Mucosa of descending colon (tissue), 3 donors: ENCODE results near the gene GATAD2B. TPM values are rescaled to one million over a fixed set of nuclear protein-coding genes. Genes with fewer than 3 reads are reported as not detected.

ENCODE experiments used
- ATAC-seq: fragments of 200-7000 bp; cut with Tn5 transposase; one replicate; pipeline ENCODE4 v1.9.1; 2020; ENCODE audit warnings: mild to moderate bottlenecking, moderate library complexity
- DNase-seq, 3 donors: peaks; one replicate each; pipeline ENCODE4 v3.0.0-alpha.2; 2020
- H3K36me3 ChIP-seq: fragments of 200-600 bp; one replicate; pipeline ENCODE4 v1.8.0; 2021; ENCODE audit warnings: low read depth, mild to moderate bottlenecking
- H3K4me1 ChIP-seq: fragments of 200-600 bp; one replicate; pipeline ENCODE4 v1.8.0; 2021; ENCODE audit warnings: low read depth, mild to moderate bottlenecking
- H3K4me3 ChIP-seq: fragments of 200-600 bp; one replicate; pipeline ENCODE4 v1.8.0; 2021; ENCODE audit warnings: mild to moderate bottlenecking
- H3K9me3 ChIP-seq: fragments of 200-600 bp; one replicate; pipeline ENCODE4 v1.8.0; 2021; ENCODE audit warnings: mild to moderate bottlenecking
- CTCF ChIP-seq: fragments of 200-600 bp; IDR thresholded peaks from one replicate; pipeline ENCODE4 v1.8.0; 2022; ENCODE audit warnings: antibody characterized with exemption, mild to moderate bottlenecking
- intact Hi-C, 2 donors: fragments of 100-400 bp; cut with DNase I in 1 of 2; cut with micrococcal nuclease in 1 of 2; formaldehyde crosslinking; loops; one replicate each; pipeline versions ENCODE4 v1.11.0 to v1.11.1; 2022; cut with DNase I, micrococcal nuclease
- total RNA-seq, 3 donors: library from RNA; stranded (reverse); fragmentation: NEBNext Ultra II Directional in 2 of 3; extraction: Animal tissue kit (Norgen Biotek cat#: 25700) in 2 of 3; gene quantifications; one replicate each; pipeline versions ENCODE4 v1.2.1 to v1.2.4, GENCODE V29; 2021 to 2023
- donor health status: DM: no; HTN: no; CAD: no; lungs with moderate emphysema.
- donor health status: DM: no; HTN: no; CAD: no.
- donor health status: DM: no; HTN: yes; CAD: no.

The GATAD2B gene
- total RNA-seq, 3 donors from 2014 or later = 34.4 to 64.8 (median 36.3) TPM

GRCh38 chr1:153957744-153958110 is 35.0 kb upstream of the GATAD2B start:
- TF ChIP-seq CTCF = no peak
- intact Hi-C loops = no loop called here
- ATAC-seq = peak; percentile 21
- Histone ChIP-seq H3K4me1 (peaks cover 37% of the 10 kb centered on the region), H3K9me3 (no peaks in the 10 kb centered on the region), H3K36me3 (no peaks in the 10 kb centered on the region), H3K4me3 (peak overlapping the region; percentile 82)
- DNase-seq = peak in 1 of 3 donors; percentile 44

GRCh38 chr1:153956997-153957715 is 34.4 kb upstream of the GATAD2B start:
- H3K4me3 ChIP-seq = peak overlapping the region; percentile 82
- no peak for DNase-seq
- no peak for TF ChIP-seq CTCF
- H3K4me1 ChIP-seq = peaks cover 32% of the 10 kb centered on the region
- ATAC-seq = no peak
- intact Hi-C loops = no loop called here
- H3K36me3 ChIP-seq = peaks cover 6% of the 10 kb centered on the region
- H3K9me3 ChIP-seq = no peaks in the 10 kb centered on the region

DNA sequence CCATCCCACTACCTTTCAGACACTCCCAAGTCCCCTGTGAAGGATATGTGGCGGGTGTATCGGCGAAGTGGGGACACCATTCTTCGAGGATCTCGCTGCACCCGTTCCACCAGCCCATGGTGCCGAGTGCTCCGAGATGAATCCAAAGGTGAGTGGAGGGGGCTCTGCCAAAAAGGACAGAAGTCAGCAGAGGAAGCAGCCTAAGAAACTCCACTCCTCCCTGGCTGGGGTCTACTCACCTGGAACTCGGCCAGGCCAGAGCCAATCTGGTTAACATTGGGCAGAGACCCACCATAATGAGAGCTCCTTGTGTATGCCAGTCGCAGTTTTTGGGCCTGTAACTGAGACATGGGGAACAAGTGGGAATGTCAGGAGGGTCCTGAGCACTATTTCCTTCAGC is 32.1 kb upstream of the GATAD2B start:
- Histone ChIP-seq H3K36me3 (peaks cover 9% of the 10 kb centered on the region), H3K9me3 (no peaks in the 10 kb centered on the region), H3K4me1 (peaks cover 23% of the 10 kb centered on the region), H3K4me3 (no peak overlapping the region)
- intact Hi-C loops = no loop called here
- TF ChIP-seq CTCF = no peak
- ATAC-seq (no peak), DNase-seq (no peak)

DNA sequence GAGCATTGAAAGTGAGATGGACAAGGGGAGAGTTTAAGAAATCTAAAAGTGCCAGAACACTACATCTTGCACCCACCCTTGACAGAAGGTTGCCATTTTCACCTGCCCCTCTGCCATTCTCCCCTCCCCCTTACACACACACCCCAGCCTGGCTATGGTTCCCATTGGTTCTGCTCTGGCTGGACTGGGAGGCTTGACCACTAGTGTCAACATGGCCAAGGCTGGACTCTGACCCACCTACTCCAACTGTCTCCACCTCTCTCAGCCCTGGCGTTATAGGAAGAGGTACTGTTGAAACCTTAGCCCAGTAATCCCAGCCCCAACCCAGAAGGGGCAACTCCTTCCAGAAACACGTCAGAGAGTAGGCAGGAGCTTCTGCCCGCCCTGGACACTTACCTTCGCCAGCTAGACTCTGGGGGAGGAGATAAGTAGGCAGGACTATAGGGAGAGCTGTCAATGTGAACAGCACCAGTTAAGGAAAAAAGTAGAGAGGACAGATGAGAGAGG is 31.1 kb upstream of the GATAD2B start:
- H3K4me3 ChIP-seq = no peak overlapping the region
- intact Hi-C loops = no loop called here
- ATAC-seq = no peak
- no peak for DNase-seq
- no peak for TF ChIP-seq CTCF
- no peaks in the 10 kb centered on the region for H3K9me3 ChIP-seq
- peaks cover 9% of the 10 kb centered on the region for H3K36me3 ChIP-seq
- peaks cover 18% of the 10 kb centered on the region for H3K4me1 ChIP-seq

GRCh38 chr1:153951801-153952200 is 29.0 kb upstream of the GATAD2B start:
- no peak for DNase-seq
- H3K9me3 ChIP-seq = no peaks in the 10 kb centered on the region
- ATAC-seq = no peak
- TF ChIP-seq CTCF = no peak
- H3K4me3 ChIP-seq = no peak overlapping the region
- H3K36me3 ChIP-seq = peaks cover 9% of the 10 kb centered on the region
- peaks cover 10% of the 10 kb centered on the region for H3K4me1 ChIP-seq
- intact Hi-C loops = no loop called here
